Vagina (tissue), 2 donors: ENCODE measurements around the gene GIGYF1. TPM values are rescaled to one million over a fixed set of nuclear protein-coding genes. Genes with fewer than 3 reads are reported as not detected.
A peak's percentile ranks its signal among the peaks of the same experiment; 100 is the strongest.

Experiments
- DNase-seq, 2 donors: peaks; one replicate each; pipeline ENCODE4 v3.0.0-alpha.2; 2017; ENCODE audit errors: extremely low spot score in 2 of 2
- H3K27ac ChIP-seq: fragments of 200-600 bp; sonication (generic); one replicate; pipeline ENCODE4 v1.5.1; 2019
- H3K27me3 ChIP-seq: fragments of 200-600 bp; sonication (generic); one replicate; pipeline ENCODE4 v1.5.1; 2019
- H3K36me3 ChIP-seq, 2 donors: fragments of 200-600 bp; sonication (generic); one replicate each; pipeline ENCODE4 v1.5.1; 2017 to 2019
- H3K4me1 ChIP-seq: fragments of 200-600 bp; sonication (generic); one replicate; pipeline ENCODE4 v1.5.1; 2019
- H3K4me3 ChIP-seq, 2 donors: fragments of 200-600 bp; sonication (generic); 1 replicate in 1 of 2; 2 replicates in 1 of 2; pipeline ENCODE4 v1.5.1; 2016 to 2019
- H3K9me3 ChIP-seq: fragments of 200-600 bp; sonication (generic); one replicate; pipeline ENCODE4 v1.5.1; 2019
- CTCF ChIP-seq, 3 experiments: fragments of 450-650 bp in 2 of 3; fragments of 200-600 bp in 1 of 3; sonication (generic) in 1 of 3; IDR thresholded peaks; one replicate each; pipeline ENCODE4 v1.5.1; 2017 to 2019; ENCODE audit warnings: antibody characterized with exemption in 3 of 3, mild to moderate bottlenecking in 2 of 3, moderate library complexity in 2 of 3
- POLR2A ChIP-seq, 2 donors: fragments of 450-650 bp; IDR thresholded peaks; one replicate each; pipeline ENCODE4 v1.6.1; 2017; ENCODE audit warnings: antibody characterized with exemption in 2 of 2, mild to moderate bottlenecking in 2 of 2, moderate library complexity in 2 of 2
- POLR2AphosphoS5 ChIP-seq, 2 donors: sonication (generic); formaldehyde crosslinking; IDR thresholded peaks; one replicate each; pipeline ENCODE4 v1.9.0; 2017; ENCODE audit warnings: antibody characterized with exemption in 2 of 2, mild to moderate bottlenecking in 2 of 2, low read depth in 1 of 2; ENCODE audit not compliant: insufficient read depth in 1 of 2
- intact Hi-C: fragments of 100-400 bp; cut with DNase I; formaldehyde crosslinking; loops from one replicate; pipeline ENCODE4 v1.15.1; 2023
- total RNA-seq: library from RNA; depleted of rRNA; stranded (reverse); fragments of >200 nt; gene quantifications from one replicate; pipeline ENCODE4 v1.2.3, GENCODE V29; 2016

Gene GIGYF1
- total RNA-seq, 1 donor from 2014 or later, result 20.6 TPM

GRCh38 chr7:100723732-100724275, 29.8 kb upstream of the GIGYF1 start:
- Histone ChIP-seq H3K27ac (no peak overlapping the region), H3K27me3 (peaks cover 4% of the 10 kb centered on the region), H3K4me1 (peaks cover 34% of the 10 kb centered on the region), H3K36me3 (no peaks in the 10 kb centered on the region), H3K4me3 (no peak overlapping the region), H3K9me3 (no peaks in the 10 kb centered on the region)
- no peak for DNase-seq
- no peak for TF ChIP-seq CTCF (IDR thresholded peaks at IDR 0.05)
- no peak for TF ChIP-seq POLR2A (IDR thresholded peaks at IDR 0.05)
- TF ChIP-seq POLR2AphosphoS5 (IDR thresholded peaks at IDR 0.05; ENCODE audit: insufficient read depth in 1 of 2, low read depth in 1 of 2), result no peak
- intact Hi-C loops, result no loop called here

GRCh38 chr7:100722480-100723212, 28.6 kb upstream of the GIGYF1 start:
- Histone ChIP-seq H3K36me3 (no peaks in the 10 kb centered on the region), H3K9me3 (no peaks in the 10 kb centered on the region), H3K4me1 (peaks cover 34% of the 10 kb centered on the region), H3K4me3 (no peak overlapping the region), H3K27ac (no peak overlapping the region), H3K27me3 (peaks cover 4% of the 10 kb centered on the region)
- intact Hi-C loops, result no loop called here
- DNase-seq, result no peak
- TF ChIP-seq CTCF (IDR thresholded peaks at IDR 0.05) (no peak), POLR2A (IDR thresholded peaks at IDR 0.05) (no peak), POLR2AphosphoS5 (IDR thresholded peaks at IDR 0.05; ENCODE audit: insufficient read depth in 1 of 2, low read depth in 1 of 2) (no peak)

- Histone ChIP-seq H3K27ac (no peak overlapping the region), H3K9me3 (no peaks in the 10 kb centered on the region), H3K4me1 (peaks cover 29% of the 10 kb centered on the region), H3K27me3 (peaks cover 4% of the 10 kb centered on the region), H3K36me3 (no peaks in the 10 kb centered on the region), H3K4me3 (no peak overlapping the region)
- no peak for DNase-seq
- intact Hi-C loops, result no loop called here
- TF ChIP-seq POLR2A (IDR thresholded peaks at IDR 0.05) (no peak), CTCF (IDR thresholded peaks at IDR 0.05) (no peak), POLR2AphosphoS5 (IDR thresholded peaks at IDR 0.05; ENCODE audit: insufficient read depth in 1 of 2, low read depth in 1 of 2) (no peak)
Measured at GRCh38 chr7:100721505-100721812, 27.4 kb upstream of the GIGYF1 start.

GRCh38 chr7:100720671-100721504, 26.8 kb upstream of the GIGYF1 start:
- Histone ChIP-seq H3K4me3 (peak overlapping the region; percentile 7 to 30), H3K27me3 (peaks cover 4% of the 10 kb centered on the region), H3K9me3 (no peaks in the 10 kb centered on the region), H3K27ac (no peak overlapping the region), H3K36me3 (no peaks in the 10 kb centered on the region), H3K4me1 (peaks cover 24% of the 10 kb centered on the region)
- no peak for DNase-seq
- intact Hi-C loops, result no loop called here
- TF ChIP-seq POLR2AphosphoS5 (IDR thresholded peaks at IDR 0.05; ENCODE audit: insufficient read depth in 1 of 2, low read depth in 1 of 2), result no peak
- no peak for TF ChIP-seq CTCF (IDR thresholded peaks at IDR 0.05)
- no peak for TF ChIP-seq POLR2A (IDR thresholded peaks at IDR 0.05)
